SJSA1 (cell line): ENCODE results near the gene FAM222A. TPM values are rescaled to one million over a fixed set of nuclear protein-coding genes. Genes with fewer than 3 reads are reported as not detected.

Source experiments
- DNase-seq, 2 experiments: peaks; one replicate each; pipeline ENCODE4 v3.0.0-alpha.2; 2015 to 2020; ENCODE audit warnings: low spot score in 2 of 2, low read depth in 1 of 2
- H3K27ac ChIP-seq: fragments of 250-450 bp; sonication (Bioruptor Pico); 2 replicates; pipeline ENCODE4 v1.5.1; 2020; ENCODE audit warnings: mild to moderate bottlenecking, moderate library complexity
- H3K27me3 ChIP-seq: fragments of 250-450 bp; sonication (Bioruptor Pico); replicated peaks from 2 replicates; pipeline ENCODE4 v1.5.1; 2020; ENCODE audit warnings: mild to moderate bottlenecking, moderate library complexity
- H3K36me3 ChIP-seq: fragments of 250-450 bp; sonication (Bioruptor Pico); 2 replicates; pipeline ENCODE4 v1.5.1; 2020; ENCODE audit warnings: mild to moderate bottlenecking
- H3K4me1 ChIP-seq: fragments of 250-450 bp; sonication (Bioruptor Pico); replicated peaks from 2 replicates; pipeline ENCODE4 v1.6.1; 2021; ENCODE audit warnings: mild to moderate bottlenecking
- H3K4me3 ChIP-seq: fragments of 250-450 bp; sonication (Bioruptor Pico); 2 replicates; pipeline ENCODE4 v1.5.1; 2020; ENCODE audit warnings: mild to moderate bottlenecking
- H3K9me3 ChIP-seq: fragments of 250-450 bp; sonication (Bioruptor Pico); replicated peaks from 2 replicates; pipeline ENCODE4 v1.5.1; 2020; ENCODE audit warnings: mild to moderate bottlenecking
- total RNA-seq: library from RNA; depleted of rRNA; stranded (reverse); fragments of >200 nt; shearing (Covaris generic); gene quantifications from 2 replicates; pipeline ENCODE4 v1.2.3, GENCODE V29; 2014

The FAM222A gene
- total RNA-seq, 1 experiment from 2014 or later = 7.8 TPM

- peak in 1 of 2 experiments; percentile 67 for DNase-seq
- Histone ChIP-seq H3K4me1 (peaks cover 19% of the 10 kb centered on the region), H3K4me3 (no peak overlapping the region), H3K9me3 (no peaks in the 10 kb centered on the region), H3K36me3 (no peaks in the 10 kb centered on the region), H3K27me3 (no peaks in the 10 kb centered on the region), H3K27ac (no peak overlapping the region)
These were observed 2.7 kb upstream of the FAM222A start for GRCh38 chr12:109710747-109711595.

GRCh38 chr12:109711596-109712461 is 1.8 kb upstream of the FAM222A start:
- H3K36me3 ChIP-seq = no peaks in the 10 kb centered on the region
- no peak overlapping the region for H3K4me3 ChIP-seq
- no peak overlapping the region for H3K27ac ChIP-seq
- no peaks in the 10 kb centered on the region for H3K9me3 ChIP-seq
- peaks cover 20% of the 10 kb centered on the region for H3K4me1 ChIP-seq
- no peak for DNase-seq
- H3K27me3 ChIP-seq = no peaks in the 10 kb centered on the region

GRCh38 chr12:109714141-109714912 is 702 bp downstream of the FAM222A start:
- Histone ChIP-seq H3K9me3 (no peaks in the 10 kb centered on the region), H3K27me3 (no peaks in the 10 kb centered on the region), H3K4me1 (peaks cover 31% of the 10 kb centered on the region), H3K36me3 (no peaks in the 10 kb centered on the region), H3K4me3 (peak overlapping the region; percentile 62), H3K27ac (no peak overlapping the region)
- DNase-seq = peak; percentile 73 to 81

GRCh38 chr12:109714913-109715244 is 1.3 kb downstream of the FAM222A start:
- Histone ChIP-seq H3K4me1 (peaks cover 31% of the 10 kb centered on the region), H3K27ac (no peak overlapping the region), H3K4me3 (peak overlapping the region; percentile 62), H3K9me3 (no peaks in the 10 kb centered on the region), H3K36me3 (no peaks in the 10 kb centered on the region), H3K27me3 (no peaks in the 10 kb centered on the region)
- no peak for DNase-seq

- Histone ChIP-seq H3K9me3 (no peaks in the 10 kb centered on the region), H3K36me3 (no peaks in the 10 kb centered on the region), H3K27me3 (no peaks in the 10 kb centered on the region), H3K4me1 (peaks cover 31% of the 10 kb centered on the region), H3K4me3 (peak overlapping the region; percentile 62), H3K27ac (no peak overlapping the region)
- DNase-seq = no peak
These were observed 1.9 kb downstream of the FAM222A start for GRCh38 chr12:109715310-109716091.

GRCh38 chr12:109716092-109716479 is 2.5 kb downstream of the FAM222A start:
- peaks cover 29% of the 10 kb centered on the region for H3K4me1 ChIP-seq
- H3K27me3 ChIP-seq = no peaks in the 10 kb centered on the region
- no peak overlapping the region for H3K4me3 ChIP-seq
- no peak overlapping the region for H3K27ac ChIP-seq
- no peak for DNase-seq
- H3K36me3 ChIP-seq = no peaks in the 10 kb centered on the region
- no peaks in the 10 kb centered on the region for H3K9me3 ChIP-seq

GRCh38 chr12:109716512-109717389 is 3.1 kb downstream of the FAM222A start:
- no peak for DNase-seq
- Histone ChIP-seq H3K27ac (no peak overlapping the region), H3K4me3 (no peak overlapping the region), H3K27me3 (no peaks in the 10 kb centered on the region), H3K4me1 (peaks cover 29% of the 10 kb centered on the region), H3K36me3 (no peaks in the 10 kb centered on the region), H3K9me3 (no peaks in the 10 kb centered on the region)

GRCh38 chr12:109717390-109718357 is 4.0 kb downstream of the FAM222A start:
- no peaks in the 10 kb centered on the region for H3K36me3 ChIP-seq
- DNase-seq = peak in 1 of 2 experiments; percentile 26
- no peak overlapping the region for H3K27ac ChIP-seq
- no peaks in the 10 kb centered on the region for H3K27me3 ChIP-seq
- no peak overlapping the region for H3K4me3 ChIP-seq
- H3K4me1 ChIP-seq = peaks cover 29% of the 10 kb centered on the region
- H3K9me3 ChIP-seq = no peaks in the 10 kb centered on the region

GRCh38 chr12:109718390-109718789 is 4.8 kb downstream of the FAM222A start:
- DNase-seq = no peak
- Histone ChIP-seq H3K4me3 (no peak overlapping the region), H3K27me3 (no peaks in the 10 kb centered on the region), H3K36me3 (no peaks in the 10 kb centered on the region), H3K9me3 (no peaks in the 10 kb centered on the region), H3K27ac (no peak overlapping the region), H3K4me1 (peaks cover 26% of the 10 kb centered on the region)

- Histone ChIP-seq H3K27me3 (no peaks in the 10 kb centered on the region), H3K4me3 (no peak overlapping the region), H3K9me3 (no peaks in the 10 kb centered on the region), H3K36me3 (no peaks in the 10 kb centered on the region), H3K4me1 (peaks cover 21% of the 10 kb centered on the region), H3K27ac (no peak overlapping the region)
- no peak for DNase-seq
These were observed 5.7 kb downstream of the FAM222A start for GRCh38 chr12:109719123-109720022.
